HAP-1 (cell line): ENCODE data around the gene GATA3.

Source experiments
- DNase-seq, 2 experiments: peaks; one replicate each; pipeline ENCODE4 v3.0.0-alpha.2; 2016 to 2020; ENCODE audit warnings: low spot score in 2 of 2
- H3K27me3 ChIP-seq: fragments of 250-450 bp; sonication (Bioruptor Pico); 2 replicates; pipeline ENCODE4 v1.5.1; 2020; ENCODE audit warnings: low read depth, mild to moderate bottlenecking, moderate library complexity
- H3K36me3 ChIP-seq: fragments of 250-450 bp; sonication (Bioruptor Pico); replicated peaks from 2 replicates; pipeline ENCODE4 v1.5.1; 2020; ENCODE audit warnings: mild to moderate bottlenecking
- H3K4me1 ChIP-seq: fragments of 250-450 bp; sonication (Bioruptor Pico); 2 replicates; pipeline ENCODE4 v1.5.1; 2020; ENCODE audit warnings: mild to moderate bottlenecking
- H3K4me3 ChIP-seq: fragments of 250-450 bp; sonication (Bioruptor Pico); 2 replicates; pipeline ENCODE4 v1.5.1; 2020; ENCODE audit warnings: mild to moderate bottlenecking, moderate library complexity
- H3K9me3 ChIP-seq: fragments of 250-450 bp; sonication (Bioruptor Pico); 2 replicates; pipeline ENCODE4 v1.5.1; 2020; ENCODE audit warnings: mild to moderate bottlenecking, moderate library complexity
- in situ Hi-C: fragments of 300-500 bp; cut with MboI; formaldehyde crosslinking; loops from 3 replicates; pipeline ENCODE4 v1.14.3; 2020; ENCODE audit warnings: low sequenced_read_pairs, inconsistent platforms, mixed read lengths

The GATA3 gene

DNA sequence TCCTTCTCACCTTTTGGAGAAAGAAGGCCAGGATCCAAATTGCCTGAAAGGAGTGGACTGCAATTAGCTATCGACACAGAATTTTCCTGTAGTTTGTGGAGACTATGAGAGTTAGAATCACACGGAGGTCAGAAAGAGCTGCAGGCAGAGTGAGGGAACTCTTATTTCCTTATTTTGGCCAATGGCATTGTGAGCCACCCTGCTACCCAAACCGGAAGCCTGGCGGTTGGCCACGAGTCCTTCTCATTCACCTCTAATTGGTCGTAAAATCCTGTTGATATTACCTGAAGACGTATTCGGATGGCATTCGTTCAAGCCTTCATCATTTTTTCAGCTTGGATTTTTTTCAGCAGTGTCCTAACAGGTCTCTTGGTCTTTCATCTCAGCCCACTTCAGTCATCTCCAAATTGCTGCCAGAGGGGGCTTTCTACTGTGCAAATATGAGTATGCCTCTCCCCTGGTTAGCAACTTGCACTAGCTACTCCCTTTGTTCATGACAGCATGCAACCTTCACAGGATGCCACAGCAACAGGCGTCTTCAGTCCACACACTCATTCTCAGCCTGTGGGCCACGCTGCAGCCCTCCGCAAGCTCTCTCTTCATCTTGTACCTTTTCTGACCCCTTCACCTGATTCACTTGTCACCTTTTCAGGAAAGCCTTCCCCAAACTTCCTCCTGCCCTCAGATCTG, 66.9 kb downstream of the GATA3 start:
- H3K4me1 ChIP-seq = no peaks in the 10 kb centered on the region
- in situ Hi-C loops = no loop called here
- DNase-seq = no peak
- H3K4me3 ChIP-seq = no peak overlapping the region
- no peaks in the 10 kb centered on the region for H3K9me3 ChIP-seq
- no peaks in the 10 kb centered on the region for H3K36me3 ChIP-seq
- H3K27me3 ChIP-seq = no peaks in the 10 kb centered on the region

DNA sequence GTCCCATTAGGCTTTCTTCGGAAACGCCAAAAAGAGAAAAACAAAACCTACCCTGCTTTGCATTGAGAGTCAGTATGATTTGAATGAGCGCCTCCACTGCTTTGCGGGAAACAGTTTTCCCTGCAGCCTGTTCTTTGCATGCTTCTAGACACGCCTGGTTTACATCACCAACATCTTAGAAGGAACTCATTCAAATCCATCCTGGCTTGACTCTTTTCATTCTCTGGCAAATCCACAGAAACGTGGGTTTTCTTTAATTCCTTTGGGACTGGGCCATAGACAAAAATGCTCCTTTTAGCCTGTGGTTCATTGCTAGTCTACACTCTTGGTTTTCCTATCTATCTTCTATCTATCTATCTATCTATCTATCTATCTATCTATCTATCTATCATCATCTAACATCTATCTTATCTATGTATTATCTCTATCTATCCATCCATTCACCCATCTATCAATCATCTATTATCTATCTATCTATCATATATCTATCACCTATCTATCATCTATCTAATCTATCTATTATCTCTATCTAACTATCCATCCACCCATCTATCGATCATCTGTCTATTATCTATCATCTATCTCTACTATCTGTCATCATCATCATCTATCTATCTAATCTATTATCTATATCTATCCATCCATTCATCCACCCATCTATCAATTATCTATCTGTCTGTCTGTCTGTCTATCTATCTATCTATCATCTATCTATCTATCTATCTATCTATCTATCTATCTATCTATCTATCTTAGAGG, 68.3 kb downstream of the GATA3 start:
- in situ Hi-C loops = no loop called here
- H3K4me3 ChIP-seq = no peak overlapping the region
- H3K4me1 ChIP-seq = no peaks in the 10 kb centered on the region
- DNase-seq = no peak
- no peaks in the 10 kb centered on the region for H3K36me3 ChIP-seq
- H3K27me3 ChIP-seq = no peaks in the 10 kb centered on the region
- no peaks in the 10 kb centered on the region for H3K9me3 ChIP-seq

DNA sequence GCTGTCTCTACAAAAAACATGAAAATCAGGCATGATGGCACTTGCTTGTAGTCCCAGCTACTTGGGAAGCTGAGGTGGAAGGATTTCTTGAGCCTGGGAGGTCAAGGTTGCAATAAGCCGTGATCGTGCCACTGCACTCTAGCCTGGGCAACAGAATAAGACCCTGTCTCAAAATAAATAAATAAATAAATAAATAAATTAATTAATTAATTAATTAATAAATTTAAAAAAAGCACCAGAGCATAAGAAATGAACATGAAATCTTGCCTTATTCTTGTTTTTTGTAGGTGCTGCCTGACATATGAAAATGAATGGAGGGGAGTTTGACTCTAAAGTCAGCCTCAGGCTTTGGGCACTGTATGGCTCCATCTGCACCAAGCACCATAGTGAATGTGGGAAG, 69.9 kb downstream of the GATA3 start:
- in situ Hi-C loops = no loop called here

More for the DNA sequence above, 69.9 kb downstream of the GATA3 start:
- no peaks in the 10 kb centered on the region for H3K9me3 ChIP-seq
- H3K36me3 ChIP-seq = no peaks in the 10 kb centered on the region
- DNase-seq = no peak
- H3K4me1 ChIP-seq = no peaks in the 10 kb centered on the region
- no peaks in the 10 kb centered on the region for H3K27me3 ChIP-seq
- no peak overlapping the region for H3K4me3 ChIP-seq
